ENCODE data around the gene ANO6.

The ANO6 gene

DNA sequence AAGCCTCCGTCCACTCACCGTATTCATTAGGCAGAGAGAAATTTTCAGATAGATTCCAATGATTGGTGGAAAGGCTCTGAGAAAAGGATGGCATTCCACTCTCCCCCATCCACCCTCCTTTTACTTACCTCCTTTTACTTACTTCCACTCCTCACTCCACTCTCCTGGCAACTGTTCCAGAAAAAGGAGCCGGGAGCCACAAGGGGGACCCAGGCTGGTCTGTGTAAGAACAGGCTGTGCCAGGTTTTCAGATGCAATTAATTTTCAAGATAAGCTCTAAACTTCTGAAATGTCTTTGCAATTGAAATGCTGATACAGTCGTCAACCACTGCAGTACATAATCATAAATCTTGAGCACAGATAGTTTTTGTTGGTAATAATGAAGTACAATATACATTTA lies 248.8 kb downstream of the ANO6 start:
- peaks cover 11% of the 10 kb centered on the region for H3F3A ChIP-seq (ENCODE audit: insufficient read depth, low read length)
- no peaks in the 10 kb centered on the region for H3K9me3 ChIP-seq (replicated peaks; ENCODE audit: insufficient read depth, low read length)
- H3K4me3 ChIP-seq (ENCODE audit: low read length): no peak overlapping the region
- H3K27me3 ChIP-seq (replicated peaks; ENCODE audit: insufficient read depth, low read length): no peaks in the 10 kb centered on the region
- H3K4me1 ChIP-seq (ENCODE audit: low read length): peaks cover 28% of the 10 kb centered on the region
- no peaks in the 10 kb centered on the region for H3K9me2 ChIP-seq (replicated peaks; ENCODE audit: insufficient read depth, low read length)
- H3K4me2 ChIP-seq (ENCODE audit: low read depth, low read length): no peak overlapping the region
- H3K79me2 ChIP-seq (ENCODE audit: low read length): no peaks in the 10 kb centered on the region
- H3K9ac ChIP-seq (ENCODE audit: low read length): no peak overlapping the region
- H2AFZ ChIP-seq (ENCODE audit: low read length): no peak overlapping the region
- H3K27ac ChIP-seq (ENCODE audit: low read length): no peak overlapping the region
- H3K36me3 ChIP-seq (replicated peaks; ENCODE audit: insufficient read depth, low read length): no peaks in the 10 kb centered on the region
- no peak for DNase-seq
- TF ChIP-seq CTCF (IDR thresholded peaks at IDR 0.05; ENCODE audit: low read length) (no peak), EZH2 (optimal IDR thresholded peaks at IDR 0.05; ENCODE audit: low read depth, low read length) (no peak), EZH2phosphoT487 (IDR thresholded peaks at IDR 0.05; ENCODE audit: low read length) (no peak)
- no peaks in the 10 kb centered on the region for H4K20me1 ChIP-seq (ENCODE audit: insufficient read depth, low read length)

- H3K9me2 ChIP-seq (replicated peaks; ENCODE audit: insufficient read depth, low read length): no peaks in the 10 kb centered on the region
- H3K9me3 ChIP-seq (replicated peaks; ENCODE audit: insufficient read depth, low read length): no peaks in the 10 kb centered on the region
- H3K4me2 ChIP-seq (ENCODE audit: low read depth, low read length): no peak overlapping the region
- H3K27me3 ChIP-seq (replicated peaks; ENCODE audit: insufficient read depth, low read length): no peaks in the 10 kb centered on the region
- H3K4me3 ChIP-seq (ENCODE audit: low read length): no peak overlapping the region
- H3K36me3 ChIP-seq (replicated peaks; ENCODE audit: insufficient read depth, low read length): no peaks in the 10 kb centered on the region
- no peaks in the 10 kb centered on the region for H4K20me1 ChIP-seq (ENCODE audit: insufficient read depth, low read length)
- DNase-seq: no peak
- no peak overlapping the region for H3K27ac ChIP-seq (ENCODE audit: low read length)
- H3K79me2 ChIP-seq (ENCODE audit: low read length): no peaks in the 10 kb centered on the region
- TF ChIP-seq EZH2phosphoT487 (IDR thresholded peaks at IDR 0.05; ENCODE audit: low read length) (no peak), EZH2 (optimal IDR thresholded peaks at IDR 0.05; ENCODE audit: low read depth, low read length) (no peak)
- H2AFZ ChIP-seq (ENCODE audit: low read length): no peak overlapping the region
- H3K9ac ChIP-seq (ENCODE audit: low read length): no peak overlapping the region
- H3F3A ChIP-seq (ENCODE audit: insufficient read depth, low read length): no peaks in the 10 kb centered on the region
- H3K4me1 ChIP-seq (ENCODE audit: low read length): no peaks in the 10 kb centered on the region
Measured at GRCh38 chr12:45468751-45469615, 253.1 kb downstream of the ANO6 start.

DNA sequence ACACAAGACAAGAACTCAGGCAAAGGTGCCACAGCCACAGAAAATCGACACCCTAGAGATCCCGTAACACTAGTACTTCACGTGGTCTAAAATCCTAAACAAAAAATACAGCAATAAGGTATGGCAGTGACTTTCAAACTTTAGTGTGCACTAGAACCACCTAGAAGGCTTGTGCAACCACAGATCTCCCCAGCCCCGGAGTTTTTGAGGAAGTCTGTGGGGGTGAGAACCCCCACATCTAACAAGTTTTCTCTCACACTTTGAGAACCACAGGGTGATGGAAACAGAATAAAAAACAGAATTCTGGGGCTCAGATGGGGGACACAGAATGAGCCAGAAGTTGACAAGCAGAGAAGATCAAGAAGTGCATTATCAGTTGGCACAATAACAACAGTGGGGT lies 254.0 kb downstream of the ANO6 start:
- H3K36me3 ChIP-seq (replicated peaks; ENCODE audit: insufficient read depth, low read length): no peaks in the 10 kb centered on the region
- no peak for DNase-seq
- H3K4me1 ChIP-seq (ENCODE audit: low read length): no peaks in the 10 kb centered on the region
- no peaks in the 10 kb centered on the region for H3K9me2 ChIP-seq (replicated peaks; ENCODE audit: insufficient read depth, low read length)
- H3K4me3 ChIP-seq (ENCODE audit: low read length): no peak overlapping the region
- no peaks in the 10 kb centered on the region for H3F3A ChIP-seq (ENCODE audit: insufficient read depth, low read length)
- no peak overlapping the region for H3K4me2 ChIP-seq (ENCODE audit: low read depth, low read length)
- H4K20me1 ChIP-seq (ENCODE audit: insufficient read depth, low read length): no peaks in the 10 kb centered on the region
- H3K27ac ChIP-seq (ENCODE audit: low read length): no peak overlapping the region
- H2AFZ ChIP-seq (ENCODE audit: low read length): no peak overlapping the region
- H3K79me2 ChIP-seq (ENCODE audit: low read length): no peaks in the 10 kb centered on the region
- no peaks in the 10 kb centered on the region for H3K9me3 ChIP-seq (replicated peaks; ENCODE audit: insufficient read depth, low read length)
- H3K9ac ChIP-seq (ENCODE audit: low read length): no peak overlapping the region
- TF ChIP-seq EZH2phosphoT487 (IDR thresholded peaks at IDR 0.05; ENCODE audit: low read length): no peak
- no peak for TF ChIP-seq EZH2 (optimal IDR thresholded peaks at IDR 0.05; ENCODE audit: low read depth, low read length)
- H3K27me3 ChIP-seq (replicated peaks; ENCODE audit: insufficient read depth, low read length): no peaks in the 10 kb centered on the region

GRCh38 chr12:45473636-45474035 lies 257.7 kb downstream of the ANO6 start:
- Histone ChIP-seq H3K4me2 (ENCODE audit: low read depth, low read length) (no peak overlapping the region), H3K9me2 (replicated peaks; ENCODE audit: insufficient read depth, low read length) (no peaks in the 10 kb centered on the region), H3K9ac (ENCODE audit: low read length) (no peak overlapping the region), H3K36me3 (replicated peaks; ENCODE audit: insufficient read depth, low read length) (no peaks in the 10 kb centered on the region), H2AFZ (ENCODE audit: low read length) (no peak overlapping the region), H3K27ac (ENCODE audit: low read length) (no peak overlapping the region), H3K4me3 (ENCODE audit: low read length) (no peak overlapping the region), H3K4me1 (ENCODE audit: low read length) (no peaks in the 10 kb centered on the region), H3K79me2 (ENCODE audit: low read length) (no peaks in the 10 kb centered on the region), H3K9me3 (replicated peaks; ENCODE audit: insufficient read depth, low read length) (0 out of 2 replicates have a peak, but pooled peaks cover 3% of the 10 kb centered on the region), H4K20me1 (ENCODE audit: insufficient read depth, low read length) (no peaks in the 10 kb centered on the region), H3K27me3 (replicated peaks; ENCODE audit: insufficient read depth, low read length) (no peaks in the 10 kb centered on the region), H3F3A (ENCODE audit: insufficient read depth, low read length) (no peaks in the 10 kb centered on the region)
- TF ChIP-seq EZH2phosphoT487 (IDR thresholded peaks at IDR 0.05; ENCODE audit: low read length) (no peak), EZH2 (optimal IDR thresholded peaks at IDR 0.05; ENCODE audit: low read depth, low read length) (no peak), CTCF (IDR thresholded peaks at IDR 0.05; ENCODE audit: low read length) (no peak)
- no peak for DNase-seq
